IPS-NIHi11 (cell line): Measurements from ENCODE around the gene OSER1.

Experiments
- DNase-seq: peaks from one replicate; pipeline ENCODE4 v3.0.0; 2012; ENCODE audit warnings: mixed read lengths, low spot score

Gene OSER1

GRCh38 chr20:44174996-44175765, 35.4 kb downstream of the OSER1 start:
- no peak for DNase-seq

GRCh38 chr20:44173846-44174245, 36.7 kb downstream of the OSER1 start:
- no peak for DNase-seq

- DNase-seq, result no peak
Measured at GRCh38 chr20:44173116-44173515, 37.5 kb downstream of the OSER1 start.

- DNase-seq, result no peak
Measured at GRCh38 chr20:44172572-44172950, 38.0 kb downstream of the OSER1 start.

- DNase-seq, result no peak
Measured at GRCh38 chr20:44171775-44172571, 38.6 kb downstream of the OSER1 start.

- no peak for DNase-seq
Measured at GRCh38 chr20:44170816-44171410, 39.7 kb downstream of the OSER1 start.

- no peak for DNase-seq
Measured at GRCh38 chr20:44167736-44168135, 42.8 kb downstream of the OSER1 start.

- DNase-seq, result no peak
Measured at GRCh38 chr20:44166477-44166876, 44.1 kb downstream of the OSER1 start.

- DNase-seq, result no peak
Measured at GRCh38 chr20:44166008-44166407, 44.6 kb downstream of the OSER1 start.

GRCh38 chr20:44160133-44160532, 50.4 kb downstream of the OSER1 start:
- DNase-seq, result no peak

- no peak for DNase-seq
Measured at GRCh38 chr20:44159711-44160110, 50.9 kb downstream of the OSER1 start.

GRCh38 chr20:44159125-44159524, 51.4 kb downstream of the OSER1 start:
- no peak for DNase-seq

- no peak for DNase-seq
Measured at GRCh38 chr20:44157061-44157460, 53.5 kb downstream of the OSER1 start.

GRCh38 chr20:44154521-44155001, 56.0 kb downstream of the OSER1 start:
- no peak for DNase-seq

GRCh38 chr20:44153636-44154043, 56.9 kb downstream of the OSER1 start:
- no peak for DNase-seq

- no peak for DNase-seq
Measured at GRCh38 chr20:44151621-44152416, 58.8 kb downstream of the OSER1 start.

GRCh38 chr20:44146272-44146671, 64.3 kb downstream of the OSER1 start:
- no peak for DNase-seq
